GM12878 (cell line): ENCODE data around the gene ANO1. TPM values are rescaled to one million over a fixed set of nuclear protein-coding genes. Genes with fewer than 3 reads are reported as not detected.

Experiments
- ATAC-seq: fragments of 200-7000 bp; cut with Tn5 transposase; 3 replicates; pipeline ENCODE4 v1.9.1; 2020; ENCODE audit warnings: mild to moderate bottlenecking, moderate library complexity
- BruUV-seq: library from RNA; stranded (reverse); fragments of 400-500 nt; replicated peaks from 2 replicates; lab custom pipeline; 2021; lab: Mats Ljungman, UMichigan
- CTCF ChIA-PET: fragments of 300-600 bp; sonication (Branson Sonifier 250); formaldehyde crosslinking; extraction: SDS; loops from one replicate; lab custom pipeline; 2021; ENCODE audit warnings: inconsistent platforms; lab: Yijun Ruan, JAX
- POLR2A ChIA-PET: fragments of 350-600 bp; formaldehyde crosslinking; extraction: SDS; loops from one replicate; lab custom pipeline; 2021; ENCODE audit warnings: inconsistent platforms; lab: Charles Lee
- RAD21 ChIA-PET: fragments of 300-600 bp; sonication (Branson Sonifier 250); formaldehyde crosslinking; loops from one replicate; lab custom pipeline; 2023; ENCODE audit warnings: antibody characterized with exemption; ENCODE audit not compliant: unreplicated experiment; lab: Charles Lee
- SMC1A ChIA-PET: fragments of 300-600 bp; sonication (Branson Sonifier 250); formaldehyde crosslinking; loops from one replicate; lab custom pipeline; 2023; ENCODE audit not compliant: unreplicated experiment, uncharacterized antibody; lab: Charles Lee
- DNase-seq: peaks from one replicate; pipeline ENCODE4 v3.0.0-alpha.2; 2011; ENCODE audit warnings: low read depth, low spot score
- FAIRE-seq: peaks from 3 replicates; lab custom pipeline; 2011; peaks lifted over from hg19 to GRCh38; lab: Jason Lieb, UNC
- H2AFZ ChIP-seq: 2 replicates; pipeline ENCODE4 v1.6.0; 2011; ENCODE audit warnings: low read depth, low read length, control low read depth; ENCODE audit not compliant: control insufficient read depth
- H3K27ac ChIP-seq: 2 replicates; pipeline ENCODE4 v1.5.1; 2011; ENCODE audit warnings: control low read depth; ENCODE audit not compliant: control insufficient read depth, insufficient read depth
- H3K27me3 ChIP-seq, 2 experiments: replicated peaks in 1 of 2; 2 replicates each; pipeline versions ENCODE4 v1.6.0 to v1.6.1; 2011; ENCODE audit warnings: low read length in 1 of 2; ENCODE audit not compliant: control insufficient read depth in 2 of 2, insufficient read depth in 2 of 2
- H3K36me3 ChIP-seq, 2 experiments: 2 replicates each; pipeline ENCODE4 v1.5.1; 2011; ENCODE audit warnings: low read length in 1 of 2; ENCODE audit not compliant: control insufficient read depth in 2 of 2, insufficient read depth in 2 of 2
- H3K4me1 ChIP-seq: 2 replicates; pipeline ENCODE4 v1.6.1; 2011; ENCODE audit warnings: mild to moderate bottlenecking, low read length, moderate library complexity, mixed read lengths; ENCODE audit not compliant: control insufficient read depth, insufficient read depth
- H3K4me2 ChIP-seq: 2 replicates; pipeline ENCODE4 v1.6.0; 2011; ENCODE audit warnings: control low read depth; ENCODE audit not compliant: control insufficient read depth, insufficient read depth
- H3K4me3 ChIP-seq: fragments of 200-600 bp; sonication (generic); 2 replicates; pipeline ENCODE4 v1.5.1; 2016
- H3K79me2 ChIP-seq: 2 replicates; pipeline ENCODE4 v1.6.0; 2011; ENCODE audit warnings: low read length; ENCODE audit not compliant: control insufficient read depth, insufficient read depth
- H3K9ac ChIP-seq: 2 replicates; pipeline ENCODE4 v1.8.0; 2011; ENCODE audit warnings: low read length, control low read depth, mixed read lengths; ENCODE audit not compliant: control insufficient read depth, insufficient read depth
- H3K9me3 ChIP-seq: replicated peaks from 3 replicates; pipeline ENCODE4 v1.5.1; 2011; ENCODE audit warnings: mild to moderate bottlenecking, low read length; ENCODE audit not compliant: control insufficient read depth, insufficient read depth
- H4K20me1 ChIP-seq: 2 replicates; pipeline ENCODE4 v1.6.0; 2011; ENCODE audit not compliant: control insufficient read depth, insufficient read depth
- ASH2L ChIP-seq: fragments of 300-600, 200-600 bp; sonication (generic); IDR thresholded peaks from 2 replicates; pipeline ENCODE4 v1.6.1; 2017; ENCODE audit warnings: low read depth, mild to moderate bottlenecking, borderline replicate concordance
- ATF3 ChIP-seq: IDR thresholded peaks from 2 replicates; pipeline ENCODE4 v1.6.1; 2011; ENCODE audit warnings: low read depth, mild to moderate bottlenecking, low read length, moderate library complexity, borderline replicate concordance; ENCODE audit errors: extremely low read depth
- CBX5 ChIP-seq: sonication (generic); IDR thresholded peaks from 2 replicates; pipeline ENCODE4 v1.6.1; 2016; ENCODE audit warnings: low read depth, moderate library complexity, mild to moderate bottlenecking, inconsistent platforms
- CHD4 ChIP-seq: fragments of 200-600 bp; sonication (generic); IDR thresholded peaks from 2 replicates; pipeline ENCODE4 v1.6.1; 2016; ENCODE audit warnings: mild to moderate bottlenecking
- E2F4 ChIP-seq: IDR thresholded peaks from 2 replicates; pipeline ENCODE4 v1.6.1; 2012; ENCODE audit warnings: low read depth, low read length, improper control_type of control experiment
- FOS ChIP-seq: IDR thresholded peaks from 3 replicates; pipeline ENCODE4 v1.6.1; 2011; ENCODE audit warnings: borderline replicate concordance; ENCODE audit not compliant: insufficient read length; ENCODE audit errors: extremely low read depth
- GATAD2B ChIP-seq: fragments of 450-650 bp; conservative IDR thresholded peaks from 2 replicates; pipeline ENCODE4 v1.6.1; 2017; ENCODE audit warnings: low read depth, mild to moderate bottlenecking, moderate library complexity
- JUNB ChIP-seq: IDR thresholded peaks from 2 replicates; pipeline ENCODE4 v1.6.1; 2016; ENCODE audit warnings: antibody characterized with exemption, mild to moderate bottlenecking
- POLR2A ChIP-seq: IDR thresholded peaks from 2 replicates; pipeline ENCODE4 v1.6.1; 2011; ENCODE audit warnings: low read depth, mild to moderate bottlenecking, low read length
- TAF1 ChIP-seq: IDR thresholded peaks from 2 replicates; pipeline ENCODE4 v1.6.1; 2011; ENCODE audit warnings: mild to moderate bottlenecking, low read depth, low read length, borderline replicate concordance
- TCF7 ChIP-seq: IDR thresholded peaks from 2 replicates; pipeline ENCODE4 v1.6.1; 2014; ENCODE audit warnings: antibody characterized with exemption, borderline replicate concordance
- WGBS: methylation state at CpG from one replicate; pipeline ENCODE4 v1.1.6; 2016; ENCODE audit warnings: low lambda C conversion rate; ENCODE audit not compliant: insufficient replicate concordance, insufficient coverage; ENCODE audit errors: missing lambda C conversion rate; 5-methylcytosine and 5-hydroxymethylcytosine counted together
- in situ Hi-C: fragments of 300-500 bp; cut with MboI; formaldehyde crosslinking; loops from 9 replicates; pipeline ENCODE4 v1.14.3; 2018; ENCODE audit warnings: mixed read lengths
- intact Hi-C: fragments of 100-400 bp; cut with micrococcal nuclease; formaldehyde crosslinking; loops from one replicate; pipeline ENCODE4 v1.14.2; 2022; ENCODE audit not compliant: unreplicated experiment
- polyA plus RNA-seq, 11 experiments: library from polyadenylated mRNA; depleted of rRNA in 4 of 11; unstranded in 6 of 11; stranded (reverse) in 5 of 11; fragments of >200 nt; fragmentation: Nextera tagmentation in 4 of 11; fragmentation: Illumina TruSeq in 1 of 11; extraction: Ambion mirVana in 4 of 11; extraction: Trizol in 1 of 11; gene quantifications; 1 replicate in 1 of 11; 2 replicates in 10 of 11; pipeline versions ENCODE4 v1.2.1 to v1.2.3, GENCODE V29; 2011 to 2016; ENCODE audit warnings: inconsistent platforms in 2 of 11, missing spikeins in 2 of 11, low read depth in 1 of 11
- total RNA-seq, 4 experiments: library from RNA; depleted of rRNA in 3 of 4; stranded (reverse); fragments of >200 nt in 3 of 4; fragmentation: Illumina TruSeq in 1 of 4; extraction: Trizol in 1 of 4; gene quantifications; 2 replicates each; pipeline versions ENCODE4 v1.2.1 to v1.2.3, GENCODE V29; 2013 to 2021
- TF ChIP-seq, protein P1 (sequence below), 3 experiments: IDR thresholded peaks in 2 of 3; conservative IDR thresholded peaks in 1 of 3; 2 replicates each; pipeline ENCODE4 v1.5.1; 2011; ENCODE audit warnings: low read depth in 3 of 3, low read length in 3 of 3, mild to moderate bottlenecking in 3 of 3, control low read depth in 2 of 3, moderate library complexity in 2 of 3, inconsistent platforms in 1 of 3, mixed read lengths in 1 of 3; ENCODE audit not compliant: control insufficient read depth in 2 of 3, insufficient read depth in 1 of 3; ENCODE audit errors: extremely low read depth in 1 of 3

The ANO1 gene
- total and polyA plus RNA-seq, 10 of the 15 experiments (the other 5 are each of a cell fraction or from before 2014, with no cell fraction given) = 0.01 to 0.38 (median 0.06) TPM; not detected in 7

- H3K27ac ChIP-seq = no peak overlapping the region
- H3K4me2 ChIP-seq = no peak overlapping the region
- WGBS = 30% methylated on average over 9 of the region's 11 CpGs
- no peak overlapping the region for H3K4me3 ChIP-seq
- no peak overlapping the region for H3K9ac ChIP-seq
- H3K79me2 ChIP-seq = no peaks in the 10 kb centered on the region
- H3K4me1 ChIP-seq = no peaks in the 10 kb centered on the region
- H2AFZ ChIP-seq = no peak overlapping the region
- intact Hi-C loops = no loop called here
- H3K27me3 ChIP-seq = no peaks in the 10 kb centered on the region; a peak in 1 of 4 replicates
- ATAC-seq (no peak), FAIRE-seq (no peak), DNase-seq (no peak)
- no TSS peak for BruUV-seq
- H4K20me1 ChIP-seq = no peaks in the 10 kb centered on the region
- TF ChIP-seq, protein P1, sequence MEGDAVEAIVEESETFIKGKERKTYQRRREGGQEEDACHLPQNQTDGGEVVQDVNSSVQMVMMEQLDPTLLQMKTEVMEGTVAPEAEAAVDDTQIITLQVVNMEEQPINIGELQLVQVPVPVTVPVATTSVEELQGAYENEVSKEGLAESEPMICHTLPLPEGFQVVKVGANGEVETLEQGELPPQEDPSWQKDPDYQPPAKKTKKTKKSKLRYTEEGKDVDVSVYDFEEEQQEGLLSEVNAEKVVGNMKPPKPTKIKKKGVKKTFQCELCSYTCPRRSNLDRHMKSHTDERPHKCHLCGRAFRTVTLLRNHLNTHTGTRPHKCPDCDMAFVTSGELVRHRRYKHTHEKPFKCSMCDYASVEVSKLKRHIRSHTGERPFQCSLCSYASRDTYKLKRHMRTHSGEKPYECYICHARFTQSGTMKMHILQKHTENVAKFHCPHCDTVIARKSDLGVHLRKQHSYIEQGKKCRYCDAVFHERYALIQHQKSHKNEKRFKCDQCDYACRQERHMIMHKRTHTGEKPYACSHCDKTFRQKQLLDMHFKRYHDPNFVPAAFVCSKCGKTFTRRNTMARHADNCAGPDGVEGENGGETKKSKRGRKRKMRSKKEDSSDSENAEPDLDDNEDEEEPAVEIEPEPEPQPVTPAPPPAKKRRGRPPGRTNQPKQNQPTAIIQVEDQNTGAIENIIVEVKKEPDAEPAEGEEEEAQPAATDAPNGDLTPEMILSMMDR (IDR thresholded peaks at IDR 0.05 in 2 of 3, conservative IDR thresholded peaks at IDR 0.05 in 1 of 3; ENCODE audit: control insufficient read depth in 2 of 3, extremely low read depth in 1 of 3, insufficient read depth in 1 of 3, low read depth in 3 of 3, low read length in 3 of 3) = no peak
- in situ Hi-C loops = no loop called here
- POLR2A ChIA-PET = no interaction called here
- RAD21 ChIA-PET = no interaction called here
- no peaks in the 10 kb centered on the region for H3K36me3 ChIP-seq
- SMC1A ChIA-PET = no interaction called here
- CTCF ChIA-PET = no interaction called here
- H3K9me3 ChIP-seq = no peaks in the 10 kb centered on the region
Observed at GRCh38 chr11:70169127-70169526, 91.0 kb downstream of the ANO1 start.

DNA sequence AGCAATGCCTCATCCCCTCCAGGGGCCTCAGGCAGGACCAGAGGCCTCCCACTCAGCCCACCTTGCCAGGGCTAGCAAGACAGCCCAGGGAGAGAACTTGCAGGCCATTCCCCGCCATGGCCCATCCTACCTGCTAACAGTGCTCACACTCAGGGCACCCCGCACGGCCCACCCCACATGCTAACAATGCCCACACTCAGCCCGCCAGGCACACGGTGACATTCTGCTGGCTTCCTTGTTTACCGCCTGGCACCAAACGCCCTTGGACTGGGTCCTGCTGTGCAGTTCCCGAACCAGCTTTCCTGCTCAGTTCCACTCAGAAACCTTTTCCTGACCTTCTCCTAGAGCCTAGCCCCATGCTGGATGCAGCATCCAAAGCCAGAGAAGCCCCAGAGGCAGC lies 91.5 kb downstream of the ANO1 start:
- intact Hi-C loops = no loop called here
- ChIA-PET RAD21 (no interaction called here), POLR2A (no interaction called here), CTCF (no interaction called here), SMC1A (no interaction called here)
- H3K36me3 ChIP-seq = no peaks in the 10 kb centered on the region
- no peaks in the 10 kb centered on the region for H4K20me1 ChIP-seq
- WGBS = 59% methylated on average over 8 of the region's 8 CpGs
- H3K79me2 ChIP-seq = no peaks in the 10 kb centered on the region
- H3K27ac ChIP-seq = no peak overlapping the region
- H3K4me1 ChIP-seq = no peaks in the 10 kb centered on the region
- DNase-seq = no peak
- no peak overlapping the region for H3K4me3 ChIP-seq
- no peaks in the 10 kb centered on the region; a peak in 1 of 4 replicates for H3K27me3 ChIP-seq
- no peak overlapping the region for H3K9ac ChIP-seq
- no peak for ATAC-seq
- no TSS peak for BruUV-seq
- no peak overlapping the region for H2AFZ ChIP-seq
- no peak for FAIRE-seq
- no peak overlapping the region for H3K4me2 ChIP-seq
- H3K9me3 ChIP-seq = no peaks in the 10 kb centered on the region
- in situ Hi-C loops = no loop called here
- TF ChIP-seq E2F4 (no peak), JUNB (no peak), TAF1 (no peak), GATAD2B (no peak), CBX5 (no peak), ASH2L (no peak), CHD4 (no peak), ATF3 (no peak), POLR2A (no peak), TCF7 (no peak), FOS (no peak)
- TF ChIP-seq, protein P1 (IDR thresholded peaks at IDR 0.05 in 2 of 3, conservative IDR thresholded peaks at IDR 0.05 in 1 of 3; ENCODE audit: control insufficient read depth in 2 of 3, extremely low read depth in 1 of 3, insufficient read depth in 1 of 3, low read depth in 3 of 3, low read length in 3 of 3) = no peak
